C4-2B (cell line): ENCODE data around the gene DNAJC11.

Source experiments
- CTCF ChIP-seq: fragments of 450-650 bp; conservative IDR thresholded peaks from 2 replicates; pipeline ENCODE4 v1.5.1; 2017; ENCODE audit warnings: mild to moderate bottlenecking
- ZFX ChIP-seq: fragments of 450-650 bp; IDR thresholded peaks from 2 replicates; pipeline ENCODE4 v1.6.1; 2017

- TF ChIP-seq CTCF (no peak), ZFX (no peak)
These were observed 48.0 kb downstream of the DNAJC11 start for GRCh38 chr1:6653436-6654290.
